HepG2 (cell line): ENCODE data around the gene NT5C3B. TPM values are rescaled to one million over a fixed set of nuclear protein-coding genes. Genes with fewer than 3 reads are reported as not detected.

Source experiments
- ELF3 ChIP-seq: IDR thresholded peaks from 2 replicates; pipeline ENCODE4 v1.6.1; 2016; ENCODE audit warnings: missing genetic modification reagents, missing compliant biosample characterization
- ELF4 ChIP-seq: sonication (generic); formaldehyde crosslinking; IDR thresholded peaks from 2 replicates; pipeline ENCODE4 v1.5.0; 2020; ENCODE audit warnings: missing genetic modification reagents, mild to moderate bottlenecking, moderate library complexity, borderline replicate concordance
- FLYWCH1 ChIP-seq: sonication (generic); formaldehyde crosslinking; IDR thresholded peaks from 2 replicates; pipeline ENCODE4 v1.8.1; 2023; ENCODE audit warnings: mild to moderate bottlenecking, missing genetic modification reagents
- FOSL1 ChIP-seq: sonication (generic); formaldehyde crosslinking; IDR thresholded peaks from 2 replicates; pipeline ENCODE4 v1.9.0; 2021; ENCODE audit warnings: missing genetic modification reagents, borderline replicate concordance
- GPBP1L1 ChIP-seq: sonication (generic); formaldehyde crosslinking; IDR thresholded peaks from 2 replicates; pipeline ENCODE4 v1.5.0; 2020; ENCODE audit warnings: mild to moderate bottlenecking, missing genetic modification reagents
- HNRNPH1 ChIP-seq: fragments of 200-400 bp; formaldehyde crosslinking; optimal IDR thresholded peaks from 2 replicates; pipeline ENCODE3; 2017; ENCODE audit warnings: mild to moderate bottlenecking, low read depth, low read length
- MYC ChIP-seq: sonication (generic); formaldehyde crosslinking; IDR thresholded peaks from 2 replicates; pipeline ENCODE4 v1.9.0; 2021; ENCODE audit warnings: missing genetic modification reagents, borderline replicate concordance
- NCOR1 ChIP-seq: fragments of 200-600 bp; sonication (generic); IDR thresholded peaks from 2 replicates; pipeline ENCODE4 v1.7.0; 2017; ENCODE audit warnings: antibody characterized with exemption, low read length, borderline replicate concordance
- PPARG ChIP-seq: conservative IDR thresholded peaks from 2 replicates; pipeline ENCODE4 v1.6.1; 2016; ENCODE audit warnings: missing biosample characterization, missing genetic modification reagents
- RBFOX2 ChIP-seq: fragments of 200-400 bp; formaldehyde crosslinking; IDR thresholded peaks from 2 replicates; pipeline ENCODE4 v1.6.1; 2017; ENCODE audit warnings: low read depth, mild to moderate bottlenecking, low read length
- RFXAP ChIP-seq: sonication (generic); formaldehyde crosslinking; IDR thresholded peaks from 2 replicates; pipeline ENCODE4 v1.4.0; 2020; ENCODE audit warnings: missing genetic modification reagents, borderline replicate concordance
- SOX5 ChIP-seq: IDR thresholded peaks from 2 replicates; pipeline ENCODE4 v1.6.1; 2016; ENCODE audit warnings: borderline replicate concordance
- ZBTB21 ChIP-seq: sonication (generic); formaldehyde crosslinking; IDR thresholded peaks from 2 replicates; pipeline ENCODE4 v1.4.0; 2020; ENCODE audit warnings: missing genetic modification reagents
- ZC3H4 ChIP-seq: sonication (generic); formaldehyde crosslinking; IDR thresholded peaks from 2 replicates; pipeline ENCODE4 v1.4.0; 2020; ENCODE audit warnings: missing genetic modification reagents, borderline replicate concordance
- ZFP62 ChIP-seq: sonication (generic); formaldehyde crosslinking; IDR thresholded peaks from 2 replicates; pipeline ENCODE4 v1.4.0; 2020; ENCODE audit warnings: missing genetic modification reagents
- ZFP90 ChIP-seq: sonication (generic); formaldehyde crosslinking; IDR thresholded peaks from 2 replicates; pipeline ENCODE4 v1.8.0; 2022; ENCODE audit warnings: missing genetic modification reagents, mild to moderate bottlenecking, inconsistent platforms, borderline replicate concordance
- ZMYM3 ChIP-seq: sonication (generic); formaldehyde crosslinking; IDR thresholded peaks from 2 replicates; pipeline ENCODE4 v1.5.1; 2020; ENCODE audit warnings: mild to moderate bottlenecking, missing genetic modification reagents
- ZNF235 ChIP-seq: sonication (generic); formaldehyde crosslinking; IDR thresholded peaks from 2 replicates; pipeline ENCODE4 v1.8.1; 2023; ENCODE audit warnings: mild to moderate bottlenecking, missing genetic modification reagents, borderline replicate concordance
- ZNF350 ChIP-seq: sonication (generic); formaldehyde crosslinking; IDR thresholded peaks from 2 replicates; pipeline ENCODE4 v1.4.0; 2020; ENCODE audit warnings: mild to moderate bottlenecking, low read depth, missing genetic modification reagents, borderline replicate concordance
- ZNF446 ChIP-seq: sonication (generic); formaldehyde crosslinking; IDR thresholded peaks from 2 replicates; pipeline ENCODE4 v1.5.0; 2020; ENCODE audit warnings: mild to moderate bottlenecking, missing genetic modification reagents
- ZNF644 ChIP-seq: IDR thresholded peaks from 2 replicates; pipeline ENCODE4 v1.6.1; 2016; ENCODE audit warnings: low read depth
- ZNF704 ChIP-seq: sonication (generic); formaldehyde crosslinking; IDR thresholded peaks from 2 replicates; pipeline ENCODE4 v1.8.1; 2023; ENCODE audit warnings: mild to moderate bottlenecking, inconsistent platforms, moderate library complexity, missing genetic modification reagents, borderline replicate concordance
- ZSCAN29 ChIP-seq: sonication (generic); formaldehyde crosslinking; conservative IDR thresholded peaks from 2 replicates; pipeline ENCODE4 v1.4.0; 2020; ENCODE audit warnings: mild to moderate bottlenecking, missing genetic modification reagents
- polyA plus RNA-seq, 8 experiments: library from polyadenylated mRNA; depleted of rRNA in 3 of 8; stranded (reverse) in 7 of 8; unstranded in 1 of 8; fragments of >200 nt; fragmentation: Illumina TruSeq in 4 of 8; extraction: Trizol in 4 of 8; gene quantifications; 2 replicates each; pipeline versions ENCODE4 v1.2.1 to v1.2.3, GENCODE V29; 2011 to 2016; ENCODE audit warnings: low read depth in 4 of 8, missing spikeins in 1 of 8, mixed read lengths in 1 of 8; ENCODE audit not compliant: insufficient read depth in 1 of 8
- total RNA-seq, 5 experiments: library from RNA; depleted of rRNA; stranded (reverse); fragments of >200 nt; fragmentation: Illumina TruSeq; extraction: Trizol; gene quantifications; 2 replicates each; pipeline ENCODE4 v1.2.3, GENCODE V29; 2016; ENCODE audit warnings: low read depth in 1 of 5
- TF ChIP-seq, protein P1 (sequence below): sonication (generic); formaldehyde crosslinking; IDR thresholded peaks from 2 replicates; pipeline ENCODE4 v1.4.0; 2020; ENCODE audit warnings: missing genetic modification reagents
- TF ChIP-seq, protein P2 (sequence below): fragments of 450-650 bp; IDR thresholded peaks from 2 replicates; pipeline ENCODE4 v1.6.1; 2017

The NT5C3B gene
- total and polyA plus RNA-seq, 2 of the 13 experiments (the other 11 are each of a cell fraction or from before 2014, with no cell fraction given), result 104 to 126 TPM

DNA sequence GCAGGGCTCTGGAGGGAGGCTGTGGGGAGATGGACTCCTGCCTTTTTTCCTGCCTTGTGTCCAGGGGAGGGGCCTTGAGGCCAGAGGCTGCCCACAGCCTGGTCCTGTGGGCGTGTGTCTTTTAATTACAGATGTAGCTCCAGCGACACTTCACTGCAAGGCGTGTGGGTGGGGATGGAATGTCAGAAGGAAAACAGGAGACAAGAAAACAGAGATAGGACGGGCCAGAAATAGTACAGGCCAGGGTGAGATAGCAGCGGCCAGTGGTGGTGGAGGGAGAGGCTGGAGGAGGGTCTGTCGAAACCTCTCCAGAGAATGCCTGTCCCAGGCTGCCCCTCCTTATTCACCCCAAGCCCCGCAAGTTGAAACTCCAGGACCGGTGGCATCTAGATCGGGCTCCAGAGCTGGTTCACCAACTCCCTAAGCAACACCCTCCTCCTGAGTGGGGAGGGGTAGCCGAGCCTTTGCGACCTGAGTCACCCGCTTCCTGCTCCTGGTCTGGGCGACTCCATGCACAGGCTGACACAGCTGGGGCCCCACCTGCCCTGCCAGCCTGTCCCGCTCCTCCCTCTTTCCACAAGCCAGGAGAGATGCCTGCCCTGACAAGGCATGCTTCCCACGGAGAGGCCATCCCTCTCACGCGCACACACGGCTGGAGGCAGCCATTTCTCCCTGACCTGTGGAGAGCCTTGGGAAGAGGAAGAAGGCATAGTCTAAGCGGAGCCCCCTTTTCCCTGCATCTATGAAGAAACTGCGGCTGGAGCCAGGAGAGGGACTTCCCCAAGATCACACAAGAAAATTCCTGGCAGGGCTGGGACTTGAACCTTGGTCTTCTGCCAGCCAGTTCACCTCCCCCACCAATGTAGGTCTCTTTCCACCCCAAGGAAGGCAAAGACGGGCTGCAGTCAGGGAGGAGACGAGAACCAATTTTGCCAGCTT lies 42.9 kb downstream of the NT5C3B start (continued):
- TF ChIP-seq ZBTB21 (no peak), FLYWCH1 (no peak), ZNF235 (peak; percentile 10; the same call in 1 of the 2 replicates), NCOR1 (no peak), ZMYM3 (CRISPR knock-in tag) (peak; percentile 29), SOX5 (CRISPR knock-in tag) (no peak), MYC (CRISPR knock-in tag) (peak; percentile 40; the same call in 1 of the 2 replicates), ZNF350 (peak; percentile 49; the same call in 1 of the 2 replicates), ZNF446 (CRISPR knock-in tag) (no peak), ZFP90 (CRISPR knock-in tag) (peak; percentile 40; the same call in 1 of the 2 replicates), ZFP62 (CRISPR knock-in tag) (no peak), RBFOX2 (0 out of 2 replicates have a peak, but pooled peaks have one; percentile 37), ZNF704 (CRISPR knock-in tag) (no peak), ELF4 (CRISPR knock-in tag) (no peak), PPARG (CRISPR knock-in tag) (no peak), ZSCAN29 (no peak), RFXAP (CRISPR knock-in tag) (0 out of 2 replicates have a peak, but pooled peaks have one; percentile 13), FOSL1 (CRISPR knock-in tag) (no peak), ZC3H4 (peak; percentile 55; the same call in 1 of the 2 replicates), HNRNPH1 (no peak), ZNF644 (0 out of 2 replicates have a peak, but pooled peaks have one; percentile 14), ELF3 (CRISPR knock-in tag) (peak; percentile 46; the same call in 1 of the 2 replicates), GPBP1L1 (CRISPR knock-in tag) (no peak)
- TF ChIP-seq, protein P1, sequence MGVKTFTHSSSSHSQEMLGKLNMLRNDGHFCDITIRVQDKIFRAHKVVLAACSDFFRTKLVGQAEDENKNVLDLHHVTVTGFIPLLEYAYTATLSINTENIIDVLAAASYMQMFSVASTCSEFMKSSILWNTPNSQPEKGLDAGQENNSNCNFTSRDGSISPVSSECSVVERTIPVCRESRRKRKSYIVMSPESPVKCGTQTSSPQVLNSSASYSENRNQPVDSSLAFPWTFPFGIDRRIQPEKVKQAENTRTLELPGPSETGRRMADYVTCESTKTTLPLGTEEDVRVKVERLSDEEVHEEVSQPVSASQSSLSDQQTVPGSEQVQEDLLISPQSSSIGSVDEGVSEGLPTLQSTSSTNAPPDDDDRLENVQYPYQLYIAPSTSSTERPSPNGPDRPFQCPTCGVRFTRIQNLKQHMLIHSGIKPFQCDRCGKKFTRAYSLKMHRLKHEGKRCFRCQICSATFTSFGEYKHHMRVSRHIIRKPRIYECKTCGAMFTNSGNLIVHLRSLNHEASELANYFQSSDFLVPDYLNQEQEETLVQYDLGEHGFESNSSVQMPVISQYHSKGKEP (CRISPR knock-in tag), result no peak
- TF ChIP-seq, protein P2, sequence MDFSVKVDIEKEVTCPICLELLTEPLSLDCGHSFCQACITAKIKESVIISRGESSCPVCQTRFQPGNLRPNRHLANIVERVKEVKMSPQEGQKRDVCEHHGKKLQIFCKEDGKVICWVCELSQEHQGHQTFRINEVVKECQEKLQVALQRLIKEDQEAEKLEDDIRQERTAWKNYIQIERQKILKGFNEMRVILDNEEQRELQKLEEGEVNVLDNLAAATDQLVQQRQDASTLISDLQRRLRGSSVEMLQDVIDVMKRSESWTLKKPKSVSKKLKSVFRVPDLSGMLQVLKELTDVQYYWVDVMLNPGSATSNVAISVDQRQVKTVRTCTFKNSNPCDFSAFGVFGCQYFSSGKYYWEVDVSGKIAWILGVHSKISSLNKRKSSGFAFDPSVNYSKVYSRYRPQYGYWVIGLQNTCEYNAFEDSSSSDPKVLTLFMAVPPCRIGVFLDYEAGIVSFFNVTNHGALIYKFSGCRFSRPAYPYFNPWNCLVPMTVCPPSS, result no peak
